DOHH2 (cell line): ENCODE results near the gene MSH2.

Source experiments
- EZH2phosphoT487 ChIP-seq: fragments of 200-600 bp; sonication (generic); IDR thresholded peaks from 2 replicates; pipeline ENCODE4 v1.6.1; 2017; ENCODE audit warnings: borderline replicate concordance, mild to moderate bottlenecking, antibody characterized with exemption, low read length, moderate library complexity, mixed read lengths
- TF ChIP-seq, protein P1 (sequence below): fragments of 200-600 bp; sonication (generic); IDR thresholded peaks from one replicate; pipeline ENCODE4 v1.5.1; 2014; ENCODE audit warnings: antibody characterized with exemption, mild to moderate bottlenecking, low read depth, low read length; ENCODE audit not compliant: poor library complexity, severe bottlenecking

DNA sequence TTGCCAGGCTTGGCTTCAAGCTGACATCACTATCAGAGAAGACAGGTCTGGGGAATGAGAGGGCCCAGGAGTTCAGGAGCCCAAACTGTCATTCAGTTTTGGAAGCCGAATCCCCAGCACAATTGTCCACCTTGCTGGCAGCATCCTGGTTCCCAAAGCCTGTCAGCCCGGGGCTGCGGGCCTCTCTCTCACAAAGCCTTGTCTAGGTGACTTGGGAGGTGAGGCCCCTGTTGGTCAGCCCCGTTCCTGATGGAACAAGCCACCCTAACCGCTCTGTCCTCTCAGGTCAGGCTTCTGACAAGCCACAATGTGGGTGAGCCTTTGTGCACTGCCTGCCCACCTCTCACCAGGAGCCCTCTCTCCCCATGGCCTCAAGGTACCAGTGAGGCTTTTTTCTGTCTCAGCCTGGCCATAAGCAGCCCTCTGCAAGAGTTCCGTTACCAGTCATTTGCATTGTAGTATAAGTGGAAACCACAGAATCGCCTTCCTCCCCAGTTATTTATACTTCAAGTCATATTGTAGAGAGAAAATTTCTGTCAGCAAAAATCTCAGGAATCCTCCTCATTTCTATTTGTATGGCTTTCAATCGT, 100.6 kb downstream of the MSH2 start:
- TF ChIP-seq, protein P1, sequence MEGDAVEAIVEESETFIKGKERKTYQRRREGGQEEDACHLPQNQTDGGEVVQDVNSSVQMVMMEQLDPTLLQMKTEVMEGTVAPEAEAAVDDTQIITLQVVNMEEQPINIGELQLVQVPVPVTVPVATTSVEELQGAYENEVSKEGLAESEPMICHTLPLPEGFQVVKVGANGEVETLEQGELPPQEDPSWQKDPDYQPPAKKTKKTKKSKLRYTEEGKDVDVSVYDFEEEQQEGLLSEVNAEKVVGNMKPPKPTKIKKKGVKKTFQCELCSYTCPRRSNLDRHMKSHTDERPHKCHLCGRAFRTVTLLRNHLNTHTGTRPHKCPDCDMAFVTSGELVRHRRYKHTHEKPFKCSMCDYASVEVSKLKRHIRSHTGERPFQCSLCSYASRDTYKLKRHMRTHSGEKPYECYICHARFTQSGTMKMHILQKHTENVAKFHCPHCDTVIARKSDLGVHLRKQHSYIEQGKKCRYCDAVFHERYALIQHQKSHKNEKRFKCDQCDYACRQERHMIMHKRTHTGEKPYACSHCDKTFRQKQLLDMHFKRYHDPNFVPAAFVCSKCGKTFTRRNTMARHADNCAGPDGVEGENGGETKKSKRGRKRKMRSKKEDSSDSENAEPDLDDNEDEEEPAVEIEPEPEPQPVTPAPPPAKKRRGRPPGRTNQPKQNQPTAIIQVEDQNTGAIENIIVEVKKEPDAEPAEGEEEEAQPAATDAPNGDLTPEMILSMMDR = no peak
- TF ChIP-seq EZH2phosphoT487 = no peak
